Mesothelial cell of epicardium (in vitro differentiated cells): Measurements from ENCODE around the gene ADIRF. TPM values are rescaled to one million over a fixed set of nuclear protein-coding genes. Genes with fewer than 3 reads are reported as not detected.
"Not testable (repeated sequence)": the region's sequence is repeated elsewhere in the genome, so short reads cannot be mapped to it uniquely, and the experiment has no call there.

Source experiments
- DNase-seq, 2 experiments: peaks; one replicate each; pipeline ENCODE4 v3.0.0; 2021; ENCODE audit warnings: low spot score in 2 of 2; ENCODE audit not compliant: unreplicated experiment in 2 of 2
- H3K27ac Mint-ChIP-seq: 2 replicates; pipeline ENCODE4 v1.8.0; 2021; ENCODE audit warnings: mixed read lengths
- H3K27me3 Mint-ChIP-seq: 2 replicates; pipeline ENCODE4 v1.8.0; 2021; ENCODE audit warnings: low read depth, mixed read lengths
- H3K36me3 Mint-ChIP-seq: 2 replicates; pipeline ENCODE4 v1.8.0; 2021; ENCODE audit warnings: mixed read lengths
- H3K4me1 Mint-ChIP-seq: 2 replicates; pipeline ENCODE4 v1.8.0; 2021; ENCODE audit warnings: mixed read lengths
- H3K4me3 Mint-ChIP-seq: 2 replicates; pipeline ENCODE4 v1.8.0; 2021; ENCODE audit warnings: mild to moderate bottlenecking, moderate library complexity, mixed read lengths
- H3K9me3 Mint-ChIP-seq: 2 replicates; pipeline ENCODE4 v1.8.0; 2021; ENCODE audit warnings: mixed read lengths
- total RNA-seq: library from RNA; stranded (reverse); gene quantifications from 3 replicates; pipeline ENCODE4 v1.2.1, GENCODE V29; 2021
- TF ChIP-seq, protein P1 (sequence below): fragments of 200-600 bp; sonication (generic); IDR thresholded peaks from one replicate; pipeline ENCODE4 v1.5.0; 2021; ENCODE audit warnings: antibody characterized with exemption; ENCODE audit not compliant: unreplicated experiment

The ADIRF gene
- total RNA-seq, result 0.29 TPM in 1 of 3 replicates, not detected in the others

DNA sequence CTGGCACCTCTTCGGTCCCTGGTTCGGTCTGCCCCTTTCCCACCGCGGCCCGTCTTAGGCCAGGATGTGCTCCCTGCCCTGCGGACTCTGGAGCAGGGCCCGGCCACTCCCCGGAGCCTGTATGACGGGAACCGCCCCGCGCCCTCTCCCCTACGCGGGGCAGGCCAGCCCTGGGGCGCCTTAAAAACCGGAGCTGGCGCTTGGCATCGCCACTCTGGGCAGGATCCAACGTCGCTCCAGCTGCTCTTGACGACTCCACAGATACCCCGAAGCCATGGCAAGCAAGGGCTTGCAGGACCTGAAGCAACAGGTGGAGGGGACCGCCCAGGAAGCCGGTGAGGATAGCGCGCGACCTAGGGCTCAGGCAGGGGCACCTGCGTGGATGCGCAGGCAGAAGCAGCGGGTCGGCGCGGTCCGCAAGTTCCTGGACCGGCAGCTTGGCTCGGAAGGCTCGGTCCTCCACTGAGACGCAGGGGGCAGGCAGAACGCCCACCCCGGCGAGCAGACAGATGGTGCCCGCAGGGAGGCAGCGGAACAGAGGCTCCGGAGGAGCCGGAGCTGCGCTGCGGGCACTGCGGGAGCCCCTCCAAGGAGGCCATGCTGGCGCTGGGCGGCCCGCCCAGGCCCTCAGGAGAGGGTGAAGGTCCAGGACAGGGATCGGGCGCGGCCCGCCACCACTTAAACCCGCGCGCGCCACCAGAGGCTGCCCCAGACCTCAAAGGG is at the start of gene ADIRF:
Gene ADIRF (plus strand): TSS at position 212 of the 723 bp plus-strand sequence. CDS start 63 bp downstream, at position 275.
- TF ChIP-seq, protein P1, sequence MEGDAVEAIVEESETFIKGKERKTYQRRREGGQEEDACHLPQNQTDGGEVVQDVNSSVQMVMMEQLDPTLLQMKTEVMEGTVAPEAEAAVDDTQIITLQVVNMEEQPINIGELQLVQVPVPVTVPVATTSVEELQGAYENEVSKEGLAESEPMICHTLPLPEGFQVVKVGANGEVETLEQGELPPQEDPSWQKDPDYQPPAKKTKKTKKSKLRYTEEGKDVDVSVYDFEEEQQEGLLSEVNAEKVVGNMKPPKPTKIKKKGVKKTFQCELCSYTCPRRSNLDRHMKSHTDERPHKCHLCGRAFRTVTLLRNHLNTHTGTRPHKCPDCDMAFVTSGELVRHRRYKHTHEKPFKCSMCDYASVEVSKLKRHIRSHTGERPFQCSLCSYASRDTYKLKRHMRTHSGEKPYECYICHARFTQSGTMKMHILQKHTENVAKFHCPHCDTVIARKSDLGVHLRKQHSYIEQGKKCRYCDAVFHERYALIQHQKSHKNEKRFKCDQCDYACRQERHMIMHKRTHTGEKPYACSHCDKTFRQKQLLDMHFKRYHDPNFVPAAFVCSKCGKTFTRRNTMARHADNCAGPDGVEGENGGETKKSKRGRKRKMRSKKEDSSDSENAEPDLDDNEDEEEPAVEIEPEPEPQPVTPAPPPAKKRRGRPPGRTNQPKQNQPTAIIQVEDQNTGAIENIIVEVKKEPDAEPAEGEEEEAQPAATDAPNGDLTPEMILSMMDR, result no peak
- Mint-ChIP-seq H3K27me3 (peaks cover 7% of the 10 kb centered on the region), H3K4me1 (peaks cover 49% of the 10 kb centered on the region), H3K9me3 (no peaks in the 10 kb centered on the region), H3K27ac (no peak within 1 kb of the TSS), H3K36me3 (no peaks in the 10 kb centered on the region), H3K4me3 (no peak within 1 kb of the TSS)
- no peak for DNase-seq

GRCh38 chr10:86922553-86922961 is 45.7 kb upstream of the ADIRF start:
- no peaks in the 10 kb centered on the region for H3K27me3 Mint-ChIP-seq
- H3K9me3 Mint-ChIP-seq, result no peaks in the 10 kb centered on the region
- no peaks in the 10 kb centered on the region for H3K4me1 Mint-ChIP-seq
- no peak overlapping the region for H3K27ac Mint-ChIP-seq
- no peak overlapping the region for H3K4me3 Mint-ChIP-seq
- peaks cover 35% of the 10 kb centered on the region for H3K36me3 Mint-ChIP-seq
- no peak for DNase-seq
- TF ChIP-seq, protein P1, result no peak

GRCh38 chr10:86929468-86930380 is 38.6 kb upstream of the ADIRF start:
- TF ChIP-seq, protein P1, result no peak
- DNase-seq, result no peak
- Mint-ChIP-seq H3K36me3 (peaks cover 16% of the 10 kb centered on the region), H3K4me1 (no peaks in the 10 kb centered on the region), H3K9me3 (no peaks in the 10 kb centered on the region), H3K27ac (no peak overlapping the region), H3K4me3 (no peak overlapping the region), H3K27me3 (no peaks in the 10 kb centered on the region)

DNA sequence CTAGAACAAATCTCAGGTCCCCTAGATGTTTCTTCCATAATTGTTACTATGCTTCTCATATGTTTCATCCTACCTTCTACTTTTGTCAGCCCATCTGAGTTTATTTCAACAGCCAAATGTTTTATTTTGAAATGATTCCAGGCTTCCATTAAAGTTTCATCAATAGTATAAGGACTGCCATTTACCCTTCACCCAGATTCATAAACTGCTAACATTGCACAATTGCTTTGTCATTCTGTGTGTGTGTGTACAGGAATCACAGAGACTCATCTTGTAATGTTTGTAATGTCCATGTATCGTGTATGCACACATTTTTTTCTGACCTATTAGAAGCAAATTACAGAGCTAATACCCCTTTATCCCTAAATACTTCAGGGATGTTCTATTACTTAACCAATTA is 36.4 kb upstream of the ADIRF start:
- no peak overlapping the region for H3K4me3 Mint-ChIP-seq
- H3K27ac Mint-ChIP-seq, result peak overlapping the region; percentile 0
- no peak for DNase-seq
- TF ChIP-seq, protein P1, result no peak
- H3K27me3 Mint-ChIP-seq, result no peaks in the 10 kb centered on the region
- peaks cover 19% of the 10 kb centered on the region for H3K36me3 Mint-ChIP-seq
- no peaks in the 10 kb centered on the region for H3K9me3 Mint-ChIP-seq
- no peaks in the 10 kb centered on the region for H3K4me1 Mint-ChIP-seq

GRCh38 chr10:86932674-86933073 is 35.6 kb upstream of the ADIRF start:
- Mint-ChIP-seq H3K27me3 (no peaks in the 10 kb centered on the region), H3K27ac (no peak overlapping the region), H3K4me1 (no peaks in the 10 kb centered on the region), H3K36me3 (peaks cover 19% of the 10 kb centered on the region), H3K4me3 (no peak overlapping the region), H3K9me3 (no peaks in the 10 kb centered on the region)
- TF ChIP-seq, protein P1, result no peak
- DNase-seq, result no peak

- DNase-seq, H3K4me1 Mint-ChIP-seq, H3K9me3 Mint-ChIP-seq, H3K4me3 Mint-ChIP-seq, H3K27me3 Mint-ChIP-seq, H3K27ac Mint-ChIP-seq: not testable (repeated sequence)
- peaks cover 16% of the 10 kb centered on the region for H3K36me3 Mint-ChIP-seq
Observed at GRCh38 chr10:86934162-86934711, 34.0 kb upstream of the ADIRF start.
